SW480 (cell line): Measurements from ENCODE around the gene GGPS1.
"Not testable (repeated sequence)": the region's sequence is repeated elsewhere in the genome, so short reads cannot be mapped to it uniquely, and the experiment has no call there.

Experiments used
- DNase-seq: peaks from one replicate; pipeline ENCODE4 v3.0.0-alpha.2; 2016; ENCODE audit warnings: low spot score

The GGPS1 gene

GRCh38 chr1:235339746-235340145 lies 11.4 kb downstream of the GGPS1 start:
- no peak for DNase-seq

GRCh38 chr1:235341334-235341733 lies 13.0 kb downstream of the GGPS1 start:
- no peak for DNase-seq

- DNase-seq = no peak
Observed at GRCh38 chr1:235342039-235342438, 13.7 kb downstream of the GGPS1 start.

GRCh38 chr1:235342471-235342870 lies 14.1 kb downstream of the GGPS1 start:
- DNase-seq = no peak

DNA sequence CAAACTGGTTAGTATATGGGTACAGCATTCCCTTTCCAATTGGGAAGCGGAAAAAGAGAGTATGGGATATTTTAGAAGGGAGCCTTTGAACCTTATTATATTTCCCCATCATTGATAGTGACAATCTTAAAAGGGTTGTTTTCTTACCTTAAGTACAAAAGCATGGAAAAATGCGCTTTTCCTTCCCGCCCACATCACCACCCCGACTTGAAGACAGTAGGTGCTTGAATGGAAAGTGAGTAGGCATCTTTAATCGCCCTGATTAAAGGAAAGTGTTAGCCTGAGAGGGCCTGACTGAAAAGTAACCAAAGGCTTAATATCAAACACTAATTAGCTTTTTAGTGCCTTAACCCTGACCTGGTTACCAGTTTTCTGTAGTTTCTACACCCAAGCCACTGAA lies 15.4 kb downstream of the GGPS1 start:
- DNase-seq = no peak

DNA sequence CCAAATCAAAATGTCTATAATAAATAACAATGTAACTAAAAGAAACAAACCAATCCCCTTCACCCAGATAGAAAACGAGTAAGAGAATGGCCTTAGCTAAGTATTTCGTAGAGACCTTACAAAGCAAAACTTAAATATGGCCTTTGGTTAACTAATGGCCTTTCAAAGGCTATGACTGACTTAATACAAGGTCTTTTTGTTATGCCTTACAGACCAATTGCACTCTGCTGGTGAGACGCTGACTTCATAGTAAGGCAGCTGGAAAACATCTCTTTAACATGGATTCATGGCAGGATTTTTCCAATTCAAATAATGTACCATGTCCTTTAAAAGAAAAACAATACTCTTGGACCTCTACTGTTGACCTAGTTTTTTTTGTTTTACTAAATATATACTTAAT lies 23.1 kb downstream of the GGPS1 start:
- no peak for DNase-seq

DNA sequence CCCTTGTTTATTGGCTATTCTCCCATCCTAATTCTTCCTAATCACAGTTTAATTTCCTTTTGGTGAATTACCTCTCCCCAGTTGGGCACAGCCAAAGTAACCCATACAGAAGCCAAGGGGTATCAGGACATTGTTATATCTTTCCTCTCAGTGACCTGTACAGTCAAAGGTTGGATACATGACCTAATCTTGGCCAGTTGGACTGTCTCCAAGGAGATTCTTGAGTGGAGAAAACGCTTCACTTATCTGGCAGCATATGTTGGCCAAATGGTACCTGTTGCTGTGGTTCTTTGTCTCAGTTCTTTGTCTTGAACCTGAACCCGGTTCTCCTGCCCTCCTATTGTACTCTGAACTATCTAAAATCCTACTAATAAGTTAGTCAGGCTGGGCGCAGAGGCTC lies 23.5 kb downstream of the GGPS1 start:
- no peak for DNase-seq

- DNase-seq = no peak
Observed at GRCh38 chr1:235357485-235358373, 29.4 kb downstream of the GGPS1 start.

DNA sequence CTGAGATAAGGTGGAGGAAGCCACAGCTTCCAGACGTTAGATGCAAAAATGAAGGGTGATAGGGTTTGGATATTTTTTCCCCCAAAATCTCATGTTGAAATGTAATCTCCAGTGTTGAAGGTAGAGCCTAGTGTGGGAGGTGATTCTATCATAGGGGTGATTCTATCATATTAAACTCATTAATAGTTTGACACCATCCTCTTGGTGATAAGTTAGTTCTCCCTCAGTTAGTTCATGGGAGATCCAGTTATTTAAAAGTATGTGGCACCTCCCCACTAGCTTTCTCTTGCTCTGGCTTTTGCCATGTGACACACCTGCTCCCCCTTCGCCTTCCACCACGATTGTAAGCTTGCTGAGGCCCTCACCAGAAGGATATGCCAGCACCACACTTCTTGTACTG lies 30.5 kb downstream of the GGPS1 start:
- no peak for DNase-seq

DNA sequence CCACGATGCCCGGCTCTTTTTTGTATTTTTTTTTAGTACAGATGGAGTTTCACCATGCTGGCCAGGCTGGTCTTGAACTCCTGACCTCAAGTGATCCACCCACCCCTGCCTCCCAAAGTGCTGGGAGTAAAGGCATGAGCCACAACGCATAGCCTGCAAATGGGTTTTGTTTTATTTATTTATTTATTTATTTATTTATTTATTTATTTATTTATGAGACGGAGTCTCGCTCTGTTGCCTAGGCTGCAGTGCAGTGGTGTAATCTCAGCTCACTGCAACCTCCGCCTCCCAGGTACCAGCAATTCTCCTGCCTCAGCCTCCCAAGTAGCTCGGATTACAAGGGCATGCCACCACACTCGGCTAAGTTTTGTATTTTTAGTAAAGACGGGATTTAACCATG lies 35.8 kb downstream of the GGPS1 start:
- not testable (repeated sequence) for DNase-seq

GRCh38 chr1:235366286-235366685 lies 37.9 kb downstream of the GGPS1 start:
- no peak for DNase-seq

GRCh38 chr1:235367000-235367908 lies 38.9 kb downstream of the GGPS1 start, which contains the start of gene TBCE:
TBCE (plus strand) TSS chr1:235367427; CDS start chr1:235380050, 12,623 bp downstream.
- DNase-seq = peak; percentile 99

GRCh38 chr1:235368428-235368827 lies 40.1 kb downstream of the GGPS1 start:
- no peak for DNase-seq

DNA sequence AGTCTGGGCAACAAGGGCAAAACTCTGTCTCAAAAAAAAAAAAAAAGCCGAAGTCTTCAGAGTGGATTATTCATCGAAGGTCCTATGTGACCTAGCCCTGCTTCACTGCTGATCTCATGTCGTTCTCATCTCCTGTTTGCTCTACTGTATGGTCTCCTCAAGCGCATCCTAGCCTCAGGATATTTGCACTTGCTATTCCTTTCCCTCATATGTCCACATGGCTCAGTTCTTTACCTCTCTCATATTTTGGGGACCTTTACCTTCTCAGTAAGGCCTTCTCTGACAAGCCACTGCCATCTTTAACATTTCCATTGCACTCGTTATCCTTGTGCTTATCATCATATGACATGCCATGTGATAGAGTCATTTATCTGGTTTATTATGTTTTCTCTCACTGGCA lies 41.4 kb downstream of the GGPS1 start:
- DNase-seq = no peak

DNA sequence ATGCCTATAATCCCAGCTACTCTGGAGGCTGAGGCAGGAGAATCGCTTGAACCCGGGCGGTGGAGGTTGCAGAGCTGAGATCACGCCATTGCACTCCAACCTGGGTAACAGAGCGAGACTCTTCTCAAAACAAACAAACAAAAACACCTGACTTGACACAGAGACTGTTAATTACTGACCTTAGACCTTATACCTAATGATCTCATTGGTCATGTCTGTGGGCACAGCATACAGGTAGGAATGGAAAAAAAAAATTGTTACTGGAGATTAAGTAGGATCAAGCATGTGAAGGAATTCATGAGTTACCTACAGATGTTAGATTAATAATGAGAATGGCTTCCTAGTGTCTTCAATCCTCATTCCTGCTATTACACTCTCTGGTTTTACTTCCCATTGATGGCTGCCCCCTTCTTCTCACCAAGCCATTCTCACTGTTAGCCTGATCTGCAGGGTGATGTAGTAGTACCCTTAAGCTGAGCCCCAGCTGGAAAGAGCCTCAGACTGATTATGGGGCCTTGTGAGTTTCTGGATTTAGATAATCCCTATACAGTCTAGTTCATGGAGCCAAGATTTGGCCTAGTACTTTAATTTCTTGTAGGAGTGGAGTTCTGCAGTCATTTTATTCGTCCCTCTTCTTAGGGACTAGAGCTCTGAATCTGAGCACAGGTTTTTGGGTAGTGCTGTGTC lies 47.7 kb downstream of the GGPS1 start:
- no peak for DNase-seq

- DNase-seq = not testable (repeated sequence)
Observed at GRCh38 chr1:235378134-235378735, 49.9 kb downstream of the GGPS1 start.

GRCh38 chr1:235381955-235382739 lies 53.8 kb downstream of the GGPS1 start:
- not testable (repeated sequence) for DNase-seq

- DNase-seq = not testable (repeated sequence)
Observed at GRCh38 chr1:235385633-235386032, 57.3 kb downstream of the GGPS1 start.

- no peak for DNase-seq
Observed at GRCh38 chr1:235391874-235392273, 63.5 kb downstream of the GGPS1 start.
